ENCODE data around the gene TLX2. TPM values are rescaled to one million over a fixed set of nuclear protein-coding genes. Genes with fewer than 3 reads are reported as not detected.

The TLX2 gene
- total and polyA plus RNA-seq, 2 of the 13 experiments (the other 11 are each of a cell fraction or from before 2014, with no cell fraction given) = 0.05 to 0.20 TPM

- no peak for TF ChIP-seq ZNF639 (CRISPR knock-in tag; conservative IDR thresholded peaks at IDR 0.05)
- TF ChIP-seq NR2F2 (IDR thresholded peaks at IDR 0.05; ENCODE audit: borderline replicate concordance, low read depth) = no peak
- TF ChIP-seq ZSCAN20 (CRISPR knock-in tag; IDR thresholded peaks at IDR 0.05; ENCODE audit: borderline replicate concordance) = peak; percentile 54; the same call in 1 of the 2 replicates
- TF ChIP-seq BRF2 (CRISPR knock-in tag; IDR thresholded peaks at IDR 0.05) = peak; percentile 57; the same call in 1 of the 2 replicates
- peak; percentile 92; the same call in 1 of the 2 replicates for TF ChIP-seq AKAP8 (CRISPR knock-in tag; IDR thresholded peaks at IDR 0.05)
- TF ChIP-seq KLF11 (CRISPR knock-in tag; IDR thresholded peaks at IDR 0.05) = no peak; the same call in 1 of the 2 replicates
- peak; percentile 6; the same call in 1 of the 2 replicates for TF ChIP-seq BORCS8-MEF2B (CRISPR knock-in tag; IDR thresholded peaks at IDR 0.05)
- no peak for TF ChIP-seq ZNF513 (CRISPR knock-in tag; conservative IDR thresholded peaks at IDR 0.05)
- TF ChIP-seq TERF1 (CRISPR knock-in tag; IDR thresholded peaks at IDR 0.05) = no peak
- TF ChIP-seq SP1 (IDR thresholded peaks at IDR 0.05) = no peak
- peak; percentile 46 for TF ChIP-seq SP1 (CRISPR knock-in tag; IDR thresholded peaks at IDR 0.05)
- peak; percentile 92 for TF ChIP-seq WIZ (CRISPR knock-in tag; IDR thresholded peaks at IDR 0.05)
- no peak; the same call in 1 of the 2 replicates for TF ChIP-seq MEIS1 (CRISPR knock-in tag; IDR thresholded peaks at IDR 0.05; ENCODE audit: borderline replicate concordance)
- peak; percentile 84 for TF ChIP-seq ZNF749 (CRISPR knock-in tag; IDR thresholded peaks at IDR 0.05; ENCODE audit: borderline replicate concordance)
- TF ChIP-seq NRL (CRISPR knock-in tag; IDR thresholded peaks at IDR 0.05; ENCODE audit: borderline replicate concordance) = peak; percentile 84
- peak; percentile 91; the same call in 1 of the 2 replicates for TF ChIP-seq ZNF333 (CRISPR knock-in tag; IDR thresholded peaks at IDR 0.05; ENCODE audit: borderline replicate concordance)
- TF ChIP-seq GPBP1L1 (CRISPR knock-in tag; IDR thresholded peaks at IDR 0.05) = no peak
- no peak for TF ChIP-seq HCFC1 (IDR thresholded peaks at IDR 0.05; ENCODE audit: low read depth, low read length)
- no peak for TF ChIP-seq KLF12 (CRISPR knock-in tag; IDR thresholded peaks at IDR 0.05; ENCODE audit: borderline replicate concordance)
- TF ChIP-seq AGO1 (IDR thresholded peaks at IDR 0.05; ENCODE audit: low read depth, low read length, poor library complexity, severe bottlenecking) = no peak
- no peak; the same call in none of the 2 replicates for TF ChIP-seq RELA (CRISPR knock-in tag; IDR thresholded peaks at IDR 0.05)
- TF ChIP-seq ZFP37 (CRISPR knock-in tag; IDR thresholded peaks at IDR 0.05; ENCODE audit: borderline replicate concordance) = no peak
- TF ChIP-seq RAD21 (CRISPR knock-in tag; IDR thresholded peaks at IDR 0.05) = peak; percentile 95
These were observed 11.3 kb upstream of the TLX2 start (continued) for GRCh38 chr2:74502720-74503505.

Data from HepG2 (cell line).